ENCODE data around the gene CPLANE1.
A peak's percentile ranks its signal among the peaks of the same experiment; 100 is the strongest.
"Not testable (repeated sequence)": the region's sequence is repeated elsewhere in the genome, so short reads cannot be mapped to it uniquely, and the experiment has no call there.

CPLANE1 gene

DNA sequence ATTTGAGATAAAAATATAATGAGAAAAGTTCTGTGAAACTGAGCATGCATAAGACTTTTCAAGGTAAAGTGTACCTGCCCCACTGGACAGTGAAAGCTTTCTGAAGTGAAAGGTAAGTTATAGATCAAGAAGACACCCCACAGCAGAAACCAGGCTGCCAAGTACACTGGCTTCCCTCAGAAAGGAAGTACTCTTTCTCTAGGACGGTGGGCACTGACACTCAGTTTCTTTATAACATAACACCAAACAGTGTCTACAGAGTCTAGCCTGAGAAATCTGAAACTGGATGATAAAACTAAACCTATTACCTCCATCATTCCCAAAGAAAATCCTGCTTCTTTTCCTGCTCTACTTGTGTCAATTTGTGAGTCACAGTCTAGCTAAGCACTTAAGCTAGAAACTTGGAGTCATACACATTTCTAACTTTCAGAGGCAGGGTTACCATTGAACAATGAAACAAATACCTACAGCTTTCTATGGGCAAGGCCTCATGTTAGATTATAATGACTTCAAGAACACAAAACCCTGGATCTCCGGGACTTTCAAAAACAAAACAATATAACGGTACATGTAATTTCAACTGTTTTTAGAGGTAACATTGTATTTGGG lies 136.7 kb downstream of the CPLANE1 start:
- DNase-seq, result no peak

DNA sequence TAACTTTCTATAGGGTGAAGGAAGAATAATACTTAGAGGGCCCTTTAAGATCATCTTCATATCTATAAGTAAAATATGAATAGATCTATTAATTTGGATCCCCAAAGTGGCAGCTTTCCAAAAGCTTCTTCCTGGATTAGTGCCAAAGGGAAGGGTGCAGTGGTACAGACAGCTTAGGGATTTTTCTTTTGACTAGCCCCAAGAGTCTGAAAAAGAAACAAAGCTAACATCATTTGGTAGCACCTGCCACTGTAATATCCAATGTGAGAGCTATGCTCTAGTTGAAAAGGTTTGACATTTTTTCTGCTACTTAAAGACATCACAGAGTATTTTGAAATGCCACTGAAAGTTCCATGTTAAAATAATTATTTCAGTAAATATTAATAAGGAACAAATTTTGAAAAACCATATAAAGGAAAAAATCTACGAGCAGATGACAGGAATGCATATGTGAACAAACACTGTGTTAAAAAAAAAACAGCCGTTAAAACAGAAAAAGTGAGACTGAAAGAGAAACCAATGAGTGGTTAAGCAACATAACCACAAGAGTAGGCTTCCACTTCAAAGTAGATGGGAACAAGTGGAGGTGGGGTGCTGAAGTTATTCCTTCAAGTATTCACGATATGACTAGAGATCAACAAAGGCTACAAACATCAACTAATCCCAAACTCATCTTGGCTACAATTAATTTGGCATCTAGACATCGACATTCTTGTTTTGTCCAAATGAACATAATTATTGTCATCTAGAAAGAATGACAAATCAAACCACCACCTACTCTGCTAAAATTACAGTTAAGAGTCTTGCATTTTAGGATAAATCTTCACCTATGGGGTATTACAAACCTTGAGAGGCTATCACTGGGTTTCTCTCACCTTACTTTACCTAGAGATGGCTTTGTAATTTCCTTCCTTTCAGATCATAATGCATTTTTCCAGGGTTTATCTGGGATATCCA lies 137.5 kb downstream of the CPLANE1 start:
- no peak for DNase-seq

DNA sequence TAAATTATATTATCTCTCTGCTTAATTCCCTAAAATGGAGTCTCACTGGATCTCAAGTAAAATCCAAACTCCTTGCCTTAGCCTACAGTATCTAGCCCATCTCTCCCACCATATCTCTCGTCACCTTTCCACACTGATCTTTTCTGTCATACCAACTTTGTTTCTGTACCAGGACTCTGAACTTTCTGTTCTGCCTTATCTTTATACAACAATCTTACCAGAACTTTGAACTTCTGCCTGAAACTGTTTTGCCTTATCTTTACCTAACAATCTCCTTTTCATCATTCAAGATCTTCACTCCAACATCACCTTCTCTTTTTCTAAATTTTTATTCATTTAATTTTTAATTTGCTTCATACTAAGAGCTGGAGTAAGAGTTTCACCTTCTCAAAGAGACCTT lies 139.0 kb downstream of the CPLANE1 start:
- DNase-seq, result no peak

DNA sequence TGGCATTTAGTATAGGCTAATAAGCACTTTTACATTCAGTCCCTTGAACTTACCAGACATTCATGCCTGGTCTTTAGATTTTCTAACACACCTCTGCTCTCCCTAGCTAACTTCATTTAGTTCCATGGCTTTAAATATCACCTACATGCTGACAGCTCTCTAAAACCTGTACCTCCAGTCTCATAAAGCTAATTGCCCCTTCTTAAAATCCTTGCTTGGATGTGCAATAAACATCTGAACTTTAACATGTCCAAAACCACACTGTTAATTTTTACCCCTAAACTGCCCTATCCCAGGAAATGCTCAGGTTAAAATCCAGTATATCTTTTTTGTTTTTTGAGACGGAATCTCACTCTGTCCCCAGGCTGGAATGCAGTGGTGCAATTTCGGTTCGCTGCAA lies 139.8 kb downstream of the CPLANE1 start:
- no peak for DNase-seq

DNA sequence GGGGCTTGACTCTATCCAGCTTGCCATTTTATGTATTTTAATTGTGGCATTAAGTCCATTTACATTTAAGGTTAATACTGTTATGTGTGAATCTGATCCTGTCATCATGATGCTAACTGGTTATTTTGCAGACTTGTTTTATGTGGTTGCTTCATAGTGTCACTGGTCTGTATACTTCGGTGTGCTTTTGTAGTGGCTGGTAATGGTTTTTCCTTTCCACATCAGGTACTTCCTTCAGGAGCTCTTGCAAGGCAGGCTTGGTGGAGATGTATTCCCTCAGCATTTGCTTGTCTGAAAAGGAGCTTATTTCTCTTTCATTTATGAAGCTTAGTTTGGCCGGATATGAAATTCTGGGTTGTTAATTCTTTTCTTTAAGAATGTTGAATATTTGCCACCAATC lies 145.9 kb downstream of the CPLANE1 start:
- DNase-seq, result no peak

DNA sequence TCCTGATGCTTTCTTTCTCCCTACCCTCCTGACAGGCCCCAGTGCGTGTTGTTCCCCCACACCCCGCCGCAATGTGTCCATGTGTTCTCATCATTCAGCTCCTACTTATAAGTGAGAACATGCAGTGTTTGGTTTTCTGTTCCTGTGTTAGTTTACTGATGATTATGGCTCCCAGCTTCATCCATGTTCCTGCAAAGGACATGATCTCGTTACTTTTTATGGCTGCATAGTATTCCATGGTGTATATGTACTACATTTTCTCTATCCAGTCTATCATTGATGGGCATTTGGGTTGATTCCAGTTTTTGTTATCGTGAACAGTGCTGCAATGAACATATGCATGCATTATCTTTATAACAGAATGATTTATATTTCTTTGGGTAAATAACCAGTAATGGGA lies 149.9 kb downstream of the CPLANE1 start:
- DNase-seq, result not testable (repeated sequence)

DNA sequence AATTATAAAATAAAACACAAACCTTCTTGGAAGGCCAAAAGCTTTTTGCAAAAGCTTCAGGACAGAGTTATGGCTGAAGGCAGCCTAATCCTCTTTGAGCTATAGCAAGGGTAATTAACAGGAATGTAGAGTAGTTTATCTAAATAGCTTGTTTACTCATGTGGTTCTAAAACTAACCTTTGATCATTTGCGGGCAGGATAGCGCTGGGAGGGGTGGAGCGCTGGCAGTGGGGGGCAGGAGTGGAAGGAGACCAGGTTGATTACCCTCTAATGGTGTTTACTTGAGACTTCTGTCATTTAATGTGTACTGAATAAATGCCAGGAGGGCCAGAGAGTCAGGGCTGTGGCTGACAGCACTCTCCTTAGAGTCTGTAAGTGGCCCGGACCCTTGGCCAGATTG lies 155.4 kb downstream of the CPLANE1 start:
- DNase-seq, result not testable (repeated sequence)

DNA sequence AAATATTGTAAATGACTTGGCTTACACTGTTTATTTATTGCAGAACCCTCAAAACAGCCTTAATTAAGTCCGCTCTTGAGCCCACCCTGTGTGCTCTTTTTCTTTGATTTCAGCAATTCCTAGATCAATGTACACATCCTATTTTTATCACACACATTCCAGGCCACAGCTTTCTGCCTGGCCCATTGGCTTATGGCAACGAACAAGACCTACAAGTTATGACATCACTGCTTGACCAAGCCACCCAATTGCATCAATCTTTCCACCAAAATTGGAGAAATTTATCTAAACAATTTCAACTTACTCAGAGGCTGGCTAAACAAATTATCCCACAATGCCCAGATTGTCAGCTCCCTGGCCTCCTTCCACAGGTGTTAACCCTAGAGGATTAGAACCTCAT lies 158.4 kb downstream of the CPLANE1 start:
- DNase-seq, result no peak

DNA sequence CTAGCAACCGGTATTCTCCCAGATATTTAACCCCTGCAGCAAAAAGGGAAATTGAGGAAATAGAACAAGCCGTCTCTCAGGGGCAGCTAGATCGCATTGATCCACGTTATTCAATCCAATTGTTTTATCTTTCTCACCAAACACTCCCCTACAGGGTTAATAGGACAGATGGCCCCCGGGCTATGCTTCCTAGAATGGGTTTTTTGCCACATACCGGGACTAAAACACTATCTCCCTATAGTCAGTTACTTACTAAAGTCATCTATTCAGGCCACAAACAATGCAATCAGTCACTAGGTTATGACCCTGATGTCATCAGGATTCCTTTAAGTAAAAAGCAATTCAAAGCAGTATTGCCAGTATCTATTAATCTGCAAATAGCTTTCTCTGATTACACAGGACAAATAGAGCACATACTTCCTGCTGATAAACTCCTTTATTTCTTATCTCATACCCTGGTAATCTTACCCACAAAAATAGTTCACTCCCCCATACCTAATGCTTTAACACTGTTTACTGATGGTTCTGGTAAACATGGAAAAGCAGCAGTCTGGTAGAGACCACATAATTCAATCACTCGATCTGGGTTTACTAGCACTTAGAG lies 159.0 kb downstream of the CPLANE1 start:
- DNase-seq, result no peak

DNA sequence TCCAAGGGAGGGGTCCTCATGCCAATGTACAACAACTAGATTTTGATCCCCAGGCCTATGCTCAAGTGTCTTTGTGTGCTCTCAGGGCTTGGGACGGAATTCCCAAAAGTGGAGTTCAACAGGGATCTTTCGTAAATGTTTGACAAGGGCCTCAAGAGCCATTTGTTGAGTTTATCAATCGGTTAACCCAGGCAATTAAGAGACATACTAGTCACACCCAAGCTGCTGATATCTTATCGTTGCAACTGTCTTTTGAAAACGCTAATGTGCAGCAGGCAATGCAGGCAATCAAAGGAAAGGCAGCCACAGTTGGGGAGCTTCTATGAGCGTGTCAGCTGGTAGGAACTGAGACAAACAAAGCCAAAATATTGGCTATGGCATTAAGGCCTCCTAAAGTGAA lies 161.2 kb downstream of the CPLANE1 start:
- no peak for DNase-seq

DNA sequence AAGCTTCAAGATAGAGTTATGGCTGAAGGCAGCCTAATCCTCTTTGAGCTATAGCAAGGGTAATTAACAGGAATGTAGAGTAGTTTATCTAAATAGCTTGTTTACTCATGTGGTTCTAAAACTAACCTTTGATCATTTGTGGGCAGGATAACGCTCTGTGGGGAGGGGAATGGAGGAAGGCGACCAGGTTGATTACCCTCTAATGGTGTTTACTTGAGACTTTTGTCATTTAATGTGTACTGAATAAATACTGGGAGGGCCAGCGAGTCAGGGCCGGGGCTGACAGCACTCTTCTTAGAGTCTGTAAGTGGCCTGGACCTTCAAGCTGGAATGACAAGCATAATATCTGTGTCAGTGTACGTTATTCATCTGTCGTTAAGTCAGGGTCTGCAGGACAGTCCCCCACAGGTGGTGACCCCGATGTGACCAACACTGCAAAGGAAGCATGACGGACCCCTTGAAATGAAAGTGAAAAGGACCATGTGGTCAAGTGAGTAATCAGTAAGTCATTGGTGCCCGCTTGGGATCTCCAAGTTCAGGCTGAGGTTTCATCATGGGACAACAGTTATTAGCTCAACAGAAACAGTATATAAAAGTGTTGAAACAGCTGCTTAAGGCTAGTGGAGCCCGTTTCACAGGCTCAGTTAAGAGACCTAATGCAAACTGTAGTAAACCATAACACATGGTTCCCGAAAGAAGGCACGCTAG lies 162.6 kb downstream of the CPLANE1 start:
- DNase-seq, result no peak

DNA sequence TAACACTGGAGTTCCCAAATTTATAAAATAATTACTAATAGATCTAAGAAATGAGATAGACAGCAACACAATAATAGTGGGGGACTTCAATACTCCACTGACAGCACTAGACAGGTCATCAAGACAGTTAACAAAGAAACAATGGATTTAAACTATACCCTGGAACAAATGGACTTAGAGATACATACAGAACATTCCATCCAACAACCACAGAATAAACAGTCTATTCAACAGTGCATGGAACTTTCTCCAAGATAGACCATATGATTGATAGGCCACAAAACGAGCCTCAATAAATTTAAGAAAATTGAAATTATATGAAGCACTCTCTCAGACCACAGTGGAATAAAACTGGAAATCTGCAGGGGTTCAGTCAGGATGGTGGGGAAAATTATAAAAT lies 163.2 kb downstream of the CPLANE1 start:
- DNase-seq, result not testable (repeated sequence)

DNA sequence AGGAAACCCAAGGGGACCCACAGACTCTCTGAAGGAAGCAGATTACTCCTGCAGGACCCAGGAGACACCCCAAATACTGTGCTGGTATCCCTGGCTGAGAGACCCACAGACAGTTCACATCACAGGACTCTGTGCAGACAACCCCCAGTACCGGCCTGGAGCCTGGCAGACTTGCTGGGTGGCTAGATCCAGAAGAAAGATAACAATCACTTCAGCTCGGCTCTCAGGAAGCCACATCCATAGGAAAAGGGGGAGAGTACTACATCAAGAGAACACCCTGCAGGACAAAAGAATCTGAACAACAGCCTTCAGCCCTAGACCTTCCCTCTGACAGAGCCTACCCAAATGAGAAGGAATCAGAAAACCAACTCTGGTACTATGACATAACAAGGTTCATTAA lies 166.2 kb downstream of the CPLANE1 start:
- not testable (repeated sequence) for DNase-seq

DNA sequence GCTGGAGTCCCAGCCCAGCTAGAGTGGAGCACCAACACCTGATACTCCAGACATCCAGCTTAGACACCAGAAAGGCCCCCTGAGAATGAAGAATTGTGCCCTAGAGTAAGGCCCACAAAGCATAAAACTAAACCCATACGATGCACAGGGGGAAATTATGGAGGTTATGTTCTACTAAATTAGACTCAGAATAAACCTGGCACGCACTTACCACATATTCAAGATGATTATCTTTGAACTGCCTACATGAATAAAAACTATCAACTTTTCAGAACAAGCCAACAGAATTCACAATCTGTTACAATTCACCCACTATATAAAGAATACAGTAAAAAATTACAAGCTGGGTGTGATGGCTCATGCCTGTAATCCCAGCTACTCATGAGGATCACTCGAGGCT lies 168.5 kb downstream of the CPLANE1 start:
- DNase-seq, result no peak

DNA sequence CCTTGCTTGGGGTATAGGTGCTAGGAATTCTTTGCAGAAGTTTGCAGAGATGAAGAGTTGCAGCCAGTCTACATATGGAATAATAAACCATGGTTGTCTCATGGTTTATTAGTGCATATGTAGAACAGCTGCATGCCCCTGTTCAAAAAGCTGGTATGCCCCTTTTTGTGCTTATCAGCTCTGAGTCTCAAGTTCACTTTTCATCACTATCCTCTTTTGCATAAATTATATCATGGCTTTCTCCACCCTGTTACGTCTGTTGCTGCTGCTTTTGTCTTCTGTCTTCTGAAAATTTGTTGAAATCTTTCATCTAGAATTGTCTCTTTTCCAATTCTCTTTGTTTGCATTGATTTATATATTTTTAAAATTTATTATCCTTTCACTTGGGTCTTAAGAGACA lies 172.0 kb downstream of the CPLANE1 start:
- DNase-seq, result no peak

DNA sequence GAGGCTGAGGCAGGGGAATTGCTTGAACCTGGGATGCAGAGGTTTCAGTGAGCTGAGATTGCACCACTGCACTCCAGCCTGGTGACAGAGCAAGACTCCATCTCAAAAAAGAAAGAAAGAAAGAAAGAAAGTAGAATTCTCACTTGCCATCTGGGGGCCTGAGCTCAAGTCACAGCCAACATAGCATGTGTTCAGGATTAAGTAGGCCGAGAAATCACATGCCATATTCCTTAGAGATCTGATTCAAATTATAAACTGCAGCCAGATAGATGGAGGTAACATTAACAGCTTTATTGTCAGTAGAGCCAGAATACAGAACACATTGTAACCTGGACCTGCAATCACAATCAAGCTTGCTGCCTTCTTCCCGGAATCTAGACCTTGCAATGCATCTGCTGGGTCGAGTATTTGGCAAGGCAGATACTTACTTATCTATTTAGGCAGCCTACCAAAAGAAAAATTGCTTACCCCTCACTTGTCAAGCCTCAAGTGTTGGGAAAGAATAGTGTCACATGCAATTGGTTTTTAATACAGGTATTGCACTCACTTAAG lies 173.7 kb downstream of the CPLANE1 start:
- no peak for DNase-seq

DNA sequence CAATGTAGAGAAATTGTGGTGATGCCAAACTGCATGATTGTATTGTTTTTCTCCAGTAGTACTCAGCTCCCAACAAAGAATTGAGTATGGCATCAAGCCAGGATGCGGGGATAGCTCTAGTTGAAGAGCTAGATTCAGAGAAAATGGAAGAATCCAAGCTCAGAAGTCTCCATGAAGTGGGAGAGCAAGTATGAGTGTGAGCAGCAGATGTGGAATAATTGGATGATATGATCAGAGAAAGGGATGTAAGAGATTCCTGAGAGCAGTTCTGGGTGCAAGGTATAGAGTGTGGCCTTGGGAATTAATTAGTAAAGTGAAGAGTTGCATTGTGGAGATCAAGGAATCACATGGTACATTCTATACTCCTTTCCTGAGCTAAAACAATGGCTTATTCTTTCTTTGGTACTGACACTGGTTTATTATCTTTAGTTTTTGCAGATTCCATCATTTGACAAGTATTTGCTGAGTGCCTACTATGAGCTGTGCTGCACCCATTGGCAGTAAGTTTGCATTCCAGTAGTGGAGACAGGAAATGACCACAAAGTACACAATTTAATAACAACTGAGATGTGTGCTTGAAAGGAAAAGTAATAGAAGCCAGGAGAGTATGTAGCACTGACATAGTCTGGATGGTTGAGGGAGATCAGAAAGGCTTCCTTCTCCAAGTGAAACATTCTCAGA lies 177.1 kb downstream of the CPLANE1 start:
- peak; percentile 2 for DNase-seq

DNA sequence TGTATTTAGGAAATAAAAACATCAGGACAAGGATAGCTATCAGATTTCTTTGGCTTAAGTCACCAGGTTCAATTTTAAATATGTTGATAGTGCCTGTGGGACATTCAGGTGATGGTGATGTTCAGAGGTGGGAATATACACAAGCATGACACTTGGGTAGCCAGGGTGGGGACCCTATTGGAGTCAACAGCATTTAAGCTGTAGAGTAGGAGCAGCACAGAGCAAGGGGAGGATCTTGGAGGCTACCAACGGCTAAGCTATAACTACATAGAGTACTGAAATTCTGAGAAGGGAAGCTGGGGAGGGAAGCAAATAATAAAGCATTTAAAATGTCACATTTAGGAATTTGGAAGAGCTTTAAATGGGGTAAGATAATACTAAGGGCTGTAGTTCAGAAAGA lies 177.7 kb downstream of the CPLANE1 start:
- DNase-seq, result no peak

DNA sequence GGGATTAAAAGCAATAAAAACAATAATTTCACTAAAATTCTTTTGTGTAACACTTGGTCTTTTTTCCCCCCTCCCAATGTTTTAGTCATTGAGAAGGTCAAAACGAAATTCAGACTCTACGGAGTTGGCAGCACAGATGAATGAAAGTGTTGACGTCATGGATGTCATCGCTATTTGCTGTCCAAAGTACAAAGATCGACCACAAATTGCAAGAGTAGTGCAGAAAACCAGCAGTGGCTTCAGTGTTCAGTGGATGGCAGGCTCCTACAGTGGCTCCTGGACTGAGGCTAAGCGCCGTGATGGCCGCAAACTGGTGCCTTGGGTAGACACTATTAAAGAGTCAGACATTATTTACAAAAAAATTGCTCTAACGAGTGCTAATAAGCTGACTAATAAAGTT lies 184.7 kb downstream of the CPLANE1 start:
- no peak for DNase-seq

DNA sequence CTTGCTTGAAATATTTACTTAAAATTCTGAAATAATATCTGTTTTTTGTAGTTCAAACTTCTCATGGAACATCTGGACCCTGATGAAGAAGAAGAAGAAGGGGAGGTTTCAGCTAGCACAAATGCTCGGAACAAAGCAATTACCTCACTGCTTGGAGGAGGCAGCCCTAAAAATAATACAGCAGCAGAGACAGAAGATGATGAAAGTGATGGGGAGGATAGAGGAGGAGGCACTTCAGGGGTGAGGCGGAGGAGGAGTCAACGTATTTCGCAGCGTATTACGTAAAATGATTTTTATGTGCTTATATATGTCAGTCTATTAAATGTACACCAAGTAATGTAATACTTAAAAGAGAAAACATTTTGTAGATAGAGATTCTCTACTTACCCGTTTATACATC lies 185.4 kb downstream of the CPLANE1 start:
- no peak for DNase-seq

DNA sequence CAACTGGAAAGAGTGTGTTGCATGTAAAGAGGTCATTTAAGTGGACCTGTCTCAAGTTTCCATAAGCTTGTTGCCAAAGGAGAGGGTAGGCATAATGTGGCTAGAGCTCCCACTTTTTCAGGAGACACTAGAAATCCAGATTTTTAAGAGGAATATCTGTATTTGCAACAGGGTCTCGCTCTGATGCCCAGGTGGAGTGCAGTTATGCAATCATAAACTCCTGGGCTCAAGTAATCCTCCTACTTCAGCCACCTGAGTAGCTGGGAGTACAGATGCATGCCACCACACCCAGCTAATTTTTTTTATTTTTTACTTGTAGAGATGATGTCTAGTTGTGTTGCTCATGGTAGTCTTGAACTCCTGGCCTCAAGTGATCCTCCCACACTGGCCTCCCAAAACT lies 189.1 kb downstream of the CPLANE1 start:
- DNase-seq, result no peak

DNA sequence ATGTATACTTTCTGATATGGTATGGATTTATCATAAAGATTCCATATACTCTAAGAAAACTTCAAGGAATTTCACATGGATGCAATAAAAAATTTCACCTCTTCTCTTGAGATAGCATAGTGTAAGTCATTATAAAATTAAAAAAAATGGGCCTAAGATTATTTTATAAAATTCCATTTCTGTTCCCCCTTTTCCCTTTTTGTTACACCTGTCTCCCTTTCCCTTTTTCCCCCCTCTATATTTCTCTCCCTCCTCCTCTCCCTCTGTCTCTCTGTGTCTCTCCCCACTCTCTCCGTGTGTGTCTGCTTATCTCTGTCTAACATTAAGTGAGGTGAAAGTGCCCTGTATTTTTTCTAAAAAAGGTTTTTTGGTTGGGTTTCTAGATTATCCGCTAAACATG lies 192.4 kb downstream of the CPLANE1 start:
- no peak for DNase-seq

All from amniotic stem cell (primary cell).